GM19099 (cell line): Measurements from ENCODE around the gene DRD4.

Experiments used
- POLR2A ChIP-seq: IDR thresholded peaks from 3 replicates; pipeline ENCODE4 v1.6.1; 2011; ENCODE audit warnings: low read depth; ENCODE audit not compliant: insufficient read length; ENCODE audit errors: extremely low read depth

The DRD4 gene

GRCh38 chr11:606245-606644 lies 30.8 kb upstream of the DRD4 start:
- TF ChIP-seq POLR2A = no peak

GRCh38 chr11:607020-607780 lies 29.9 kb upstream of the DRD4 start:
- TF ChIP-seq POLR2A = no peak

DNA sequence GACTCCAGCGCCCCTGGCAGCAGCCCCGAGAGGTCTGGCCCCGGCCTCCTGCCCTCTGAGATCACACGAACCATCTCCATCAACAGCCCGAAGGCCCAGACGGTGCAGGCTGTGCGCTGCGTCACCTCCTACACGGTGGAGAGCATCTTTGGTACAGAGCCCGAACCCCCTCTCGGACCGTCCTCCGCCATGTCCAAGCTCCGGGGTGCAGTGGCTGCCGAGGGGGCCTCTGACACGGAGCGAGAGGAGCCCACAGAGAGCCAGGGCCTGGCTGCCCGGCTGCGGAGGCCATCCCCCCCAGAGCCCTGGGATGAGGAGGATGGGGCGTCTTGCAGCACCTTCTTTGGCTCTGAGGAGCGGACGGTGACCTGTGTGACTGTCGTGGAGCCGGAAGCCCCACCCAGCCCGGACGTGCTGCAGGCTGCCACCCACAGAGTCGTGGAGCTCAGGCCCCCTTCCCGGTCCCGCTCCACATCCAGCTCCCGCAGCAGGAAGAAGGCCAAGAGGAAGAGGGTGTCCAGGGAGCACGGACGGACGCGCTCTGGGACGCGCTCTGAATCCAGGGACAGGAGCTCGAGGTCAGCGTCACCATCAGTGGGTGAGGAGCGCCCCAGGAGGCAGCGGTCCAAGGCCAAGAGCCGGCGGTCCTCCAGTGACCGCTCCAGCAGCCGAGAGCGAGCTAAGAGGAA lies 29.0 kb upstream of the DRD4 start:
- TF ChIP-seq POLR2A = no peak

DNA sequence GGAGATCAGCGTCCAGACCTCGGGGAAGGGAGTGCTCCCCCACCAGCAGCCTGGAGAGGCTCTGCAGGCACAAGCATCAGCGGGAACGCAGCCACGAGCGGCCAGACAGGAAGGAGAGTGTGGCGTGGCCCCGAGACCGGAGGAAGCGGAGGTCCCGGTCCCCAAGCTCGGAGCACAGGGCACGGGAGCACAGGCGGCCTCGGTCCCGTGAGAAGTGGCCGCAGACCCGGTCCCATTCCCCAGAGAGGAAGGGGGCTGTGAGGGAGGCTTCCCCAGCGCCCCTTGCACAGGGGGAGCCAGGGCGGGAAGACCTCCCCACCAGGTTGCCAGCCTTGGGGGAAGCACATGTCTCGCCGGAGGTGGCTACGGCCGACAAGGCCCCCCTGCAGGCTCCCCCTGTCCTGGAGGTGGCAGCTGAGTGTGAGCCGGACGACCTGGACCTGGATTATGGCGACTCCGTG lies 28.2 kb upstream of the DRD4 start:
- no peak for TF ChIP-seq POLR2A

GRCh38 chr11:609341-609811 lies 27.7 kb upstream of the DRD4 start:
- no peak for TF ChIP-seq POLR2A

DNA sequence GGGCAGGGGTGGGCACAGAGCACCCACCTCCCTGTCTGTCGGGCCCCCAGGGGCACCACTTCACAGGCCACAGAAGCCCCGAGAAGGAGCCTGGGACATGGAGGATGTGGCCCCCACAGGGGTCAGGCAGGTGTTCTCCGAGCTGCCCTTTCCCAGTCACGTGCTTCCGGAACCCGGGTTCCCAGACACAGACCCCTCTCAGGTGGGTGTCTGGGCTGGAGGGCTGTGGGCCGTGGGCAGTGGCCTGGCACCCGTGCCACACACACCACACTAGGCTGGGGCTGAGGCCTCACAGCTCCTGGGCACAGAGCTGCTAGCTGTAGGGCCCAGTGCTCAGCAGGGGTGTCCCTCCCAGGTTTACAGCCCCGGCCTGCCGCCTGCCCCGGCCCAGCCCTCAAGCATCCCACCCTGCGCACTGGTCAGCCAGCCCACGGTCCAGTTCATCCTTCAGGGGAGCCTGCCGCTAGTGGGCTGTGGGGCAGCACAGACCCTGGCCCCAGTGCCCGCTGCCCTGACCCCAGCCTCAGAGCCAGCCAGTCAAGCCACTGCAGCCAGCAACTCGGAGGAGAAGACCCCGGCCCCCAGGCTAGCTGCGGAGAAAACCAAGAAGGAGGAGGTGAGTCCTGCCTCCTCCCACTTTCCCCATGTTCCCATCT lies 26.8 kb upstream of the DRD4 start:
- no peak for TF ChIP-seq POLR2A

- TF ChIP-seq POLR2A = peak; percentile 42
These were observed 25.8 kb upstream of the DRD4 start for GRCh38 chr11:611001-611996.

- no peak for TF ChIP-seq POLR2A
These were observed 24.7 kb upstream of the DRD4 start for GRCh38 chr11:612201-612960.

DNA sequence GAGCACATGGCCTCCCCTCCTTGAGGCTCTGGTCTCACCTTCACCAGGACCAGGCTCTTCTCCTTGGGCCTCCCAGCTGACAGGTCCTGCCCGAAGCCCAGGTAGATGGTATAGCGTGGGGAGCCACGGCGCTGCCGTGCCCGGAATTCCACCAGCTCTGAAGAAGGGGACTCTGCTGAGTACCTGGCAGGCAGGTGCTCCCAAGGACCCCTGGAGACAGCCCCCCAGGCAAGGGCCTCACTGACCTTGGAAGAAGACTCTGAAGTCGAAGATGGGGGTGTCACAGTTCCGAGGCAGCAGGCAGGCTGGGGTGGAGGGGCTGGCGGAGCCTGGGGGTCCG lies 24.1 kb upstream of the DRD4 start:
- TF ChIP-seq POLR2A = no peak

- peak; percentile 48 for TF ChIP-seq POLR2A
These were observed 23.6 kb upstream of the DRD4 start for GRCh38 chr11:613369-613968.

DNA sequence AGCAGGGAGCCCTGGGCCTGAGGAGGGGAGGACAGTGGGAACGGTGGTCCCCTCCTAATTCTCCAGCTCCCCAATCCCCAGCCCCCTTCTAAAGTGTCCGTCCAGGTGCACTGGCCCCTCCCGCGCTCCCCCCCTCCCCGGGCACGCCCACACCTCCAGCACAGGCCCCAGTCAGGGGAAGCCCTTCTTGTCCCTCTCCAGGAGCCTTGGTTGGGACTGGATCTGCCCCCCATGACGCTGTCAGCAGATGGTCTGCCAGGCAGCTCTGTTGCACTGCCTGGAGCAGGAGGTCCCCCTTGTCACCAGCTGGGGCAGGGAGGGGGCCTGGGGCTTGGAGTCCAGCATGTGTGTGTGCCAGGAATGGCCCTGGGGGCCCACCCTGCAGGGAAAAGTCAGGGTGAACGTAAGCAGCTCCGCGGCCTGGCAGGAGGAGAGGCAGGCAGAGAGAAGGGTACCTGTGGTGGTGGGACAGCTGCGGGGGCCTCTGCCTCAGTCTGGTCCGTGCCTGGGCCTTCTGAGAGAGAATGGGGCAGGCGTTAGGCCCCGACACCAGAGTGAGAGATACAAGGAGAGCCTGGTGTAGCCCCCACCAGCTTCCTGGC lies 22.9 kb upstream of the DRD4 start:
- TF ChIP-seq POLR2A = peak; percentile 4

- no peak for TF ChIP-seq POLR2A
These were observed 22.2 kb upstream of the DRD4 start for GRCh38 chr11:614623-615503.

GRCh38 chr11:615504-616319 lies 21.4 kb upstream of the DRD4 start, which contains the start of gene IRF7:
IRF7 (minus strand) TSS chr11:615950; CDS start chr11:615364, 586 bp downstream.
- peak; percentile 99 for TF ChIP-seq POLR2A
